Measurements from ENCODE around the gene POLR2C. TPM values are rescaled to one million over a fixed set of nuclear protein-coding genes. Genes with fewer than 3 reads are reported as not detected.

Gene POLR2C
- total and polyA plus RNA-seq, 10 of the 15 experiments (the other 5 are each of a cell fraction or from before 2014, with no cell fraction given) = 26.9 to 93.0 (median 57.8) TPM

GRCh38 chr16:57485091-57485915 is 22.8 kb downstream of the POLR2C start (continued):
- TF ChIP-seq GABPA (IDR thresholded peaks at IDR 0.05; ENCODE audit: low read depth) (no peak), YBX1 (IDR thresholded peaks at IDR 0.05) (no peak), LARP7 (IDR thresholded peaks at IDR 0.05) (no peak), HDGF (IDR thresholded peaks at IDR 0.05) (no peak), PML (IDR thresholded peaks at IDR 0.05; ENCODE audit: low read length) (no peak), CBX5 (IDR thresholded peaks at IDR 0.05; ENCODE audit: low read depth) (no peak), NBN (IDR thresholded peaks at IDR 0.05) (no peak)

- WGBS (ENCODE audit: insufficient coverage, insufficient replicate concordance, low lambda C conversion rate, missing lambda C conversion rate) = 5% methylated on average over 52 of the region's 73 CpGs
- intact Hi-C loops (cut with micrococcal nuclease; ENCODE audit: unreplicated experiment) = loop anchor here (2.0 kb wide), 1 partner anchor 51 kb away; the partner anchor contains the start of gene CCDC102A
- TF ChIP-seq ATF3 (IDR thresholded peaks at IDR 0.05; ENCODE audit: borderline replicate concordance, extremely low read depth, low read depth, low read length) = no peak
- no peak for TF ChIP-seq NFYA (IDR thresholded peaks at IDR 0.05; ENCODE audit: borderline replicate concordance, low read depth, low read length)
- TF ChIP-seq JUND (IDR thresholded peaks at IDR 0.05; ENCODE audit: low read depth, low read length) = no peak
- TF ChIP-seq ZNF622 (IDR thresholded peaks at IDR 0.05) = no peak
- TF ChIP-seq IRF3 (IDR thresholded peaks at IDR 0.05) = no peak
- TF ChIP-seq RFX5 (IDR thresholded peaks at IDR 0.05; ENCODE audit: low read depth, low read length) = no peak
- TF ChIP-seq ZNF24 (IDR thresholded peaks at IDR 0.05) = peak; percentile 83
- peak; percentile 70; the same call in 1 of the 2 replicates for TF ChIP-seq IKZF1 (conservative IDR thresholded peaks at IDR 0.05)
- no peak for TF ChIP-seq NR2C1 (IDR thresholded peaks at IDR 0.05)
- no peak for TF ChIP-seq ZBED1 (IDR thresholded peaks at IDR 0.05; ENCODE audit: borderline replicate concordance)
- TF ChIP-seq NR2F1 (conservative IDR thresholded peaks at IDR 0.05) = peak; percentile 69
- no peak for TF ChIP-seq RB1 (IDR thresholded peaks at IDR 0.05; ENCODE audit: borderline replicate concordance)
Measured at GRCh38 chr16:57485916-57486857, 23.7 kb downstream of the POLR2C start, which contains the start of gene DOK4. TSS of gene DOK4 (minus strand) at chr16:57486493. CDS start at chr16:57479507, 6,986 bp downstream.

More at GRCh38 chr16:57485916-57486857, 23.7 kb downstream of the POLR2C start, which contains the start of gene DOK4:
- ChIA-PET CTCF (interaction anchor here (0.9 to 4.1 kb wide), 10 partner anchors 10 to 69 kb away, joined by 3 to 25 read pairs (median 6); partner anchors contain the start of genes CCDC102A, CIAPIN1, COQ9 and POLR2C), SMC1A (ENCODE audit: uncharacterized antibody, unreplicated experiment) (interaction anchor here (0.8 to 3.5 kb wide), 10 partner anchors 8 to 299 kb away, joined by 3 to 17 read pairs (median 4); partner anchors contain the start of genes ADGRG5 and CCDC102A), POLR2A (interaction anchor here (1.2 to 1.9 kb wide), 3 partner anchors 37 to 51 kb away, joined by 3 to 10 read pairs (median 6); partner anchors contain the start of gene CCDC102A), RAD21 (ENCODE audit: unreplicated experiment) (interaction anchor here (0.7 to 2.5 kb wide), 9 partner anchors 22 to 77 kb away, joined by 3 to 16 read pairs (median 4); partner anchors contain the start of genes ADGRG5, CCDC102A, CIAPIN1 and COQ9)
- in situ Hi-C loops (cut with MboI) = no loop called here
- BruUV-seq (replicated peaks) = no TSS peak
- Histone ChIP-seq H3K9ac (ENCODE audit: control insufficient read depth, insufficient read depth, low read length) (peak within 1 kb of the TSS; percentile 54; the same call in 1 of the 2 replicates), H3K4me2 (ENCODE audit: control insufficient read depth, insufficient read depth) (peak within 1 kb of the TSS; percentile 95), H3K36me3 (ENCODE audit: control insufficient read depth in 2 of 2, insufficient read depth in 2 of 2, low read length in 1 of 2) (no peaks in the 10 kb centered on the region), H3K4me1 (ENCODE audit: control insufficient read depth, insufficient read depth, low read length) (peaks cover 15% of the 10 kb centered on the region), H3K27me3 (replicated peaks in 1 of 2; ENCODE audit: control insufficient read depth in 2 of 2, insufficient read depth in 2 of 2, low read length in 1 of 2) (peaks cover 0 to 2% of the 10 kb centered on the region in 2 experiments; a peak in 1 of 4 replicates), H2AFZ (ENCODE audit: control insufficient read depth, low read depth, low read length) (peak within 1 kb of the TSS; percentile 81), H4K20me1 (ENCODE audit: control insufficient read depth, insufficient read depth) (no peaks in the 10 kb centered on the region), H3K4me3 (peak within 1 kb of the TSS; percentile 60; the same call in 1 of the 2 replicates), H3K79me2 (ENCODE audit: control insufficient read depth, insufficient read depth, low read length) (no peaks in the 10 kb centered on the region), H3K9me3 (replicated peaks; ENCODE audit: control insufficient read depth, insufficient read depth, low read length) (no peaks in the 10 kb centered on the region; the same call in 2 of the 3 replicates), H3K27ac (ENCODE audit: control insufficient read depth, insufficient read depth) (no peak within 1 kb of the TSS)
- no peak for DNase-seq (ENCODE audit: low read depth, low spot score)
- no peak for FAIRE-seq
- peak; percentile 93 for ATAC-seq
